Liver (tissue), 9 donors: ENCODE measurements around the gene GPR52. TPM values are rescaled to one million over a fixed set of nuclear protein-coding genes. Genes with fewer than 3 reads are reported as not detected.

Experiments used
- DNase-seq: peaks from one replicate; pipeline ENCODE4 v3.0.0-alpha.2; 2017; ENCODE audit warnings: low spot score
- H3K27ac ChIP-seq, 2 donors: one replicate each; pipeline ENCODE4 v1.7.0; 2013; ENCODE audit warnings: inconsistent platforms in 2 of 2, low read length in 2 of 2, control low read depth in 1 of 2, low read depth in 1 of 2, mild to moderate bottlenecking in 1 of 2
- H3K27me3 ChIP-seq, 4 donors: one replicate each; pipeline versions ENCODE4 v1.6.1 to v1.7.0; 2013; ENCODE audit warnings: low read length in 3 of 4, inconsistent platforms in 1 of 4, mild to moderate bottlenecking in 1 of 4, moderate library complexity in 1 of 4; ENCODE audit not compliant: control insufficient read depth in 4 of 4, insufficient read depth in 4 of 4
- H3K36me3 ChIP-seq, 4 donors: one replicate each; pipeline versions ENCODE4 v1.6.1 to v1.7.0; 2013; ENCODE audit warnings: low read length in 3 of 4, mild to moderate bottlenecking in 3 of 4, low read depth in 1 of 4, moderate library complexity in 1 of 4; ENCODE audit not compliant: control insufficient read depth in 4 of 4, insufficient read depth in 3 of 4
- H3K4me1 ChIP-seq, 4 donors: one replicate each; pipeline versions ENCODE4 v1.6.1 to v1.7.0; 2013; ENCODE audit warnings: low read length in 3 of 4, mild to moderate bottlenecking in 3 of 4, moderate library complexity in 1 of 4; ENCODE audit not compliant: control insufficient read depth in 4 of 4, insufficient read depth in 4 of 4
- H3K4me3 ChIP-seq, 3 donors: one replicate each; pipeline versions ENCODE4 v1.6.1 to v1.7.0; 2013; ENCODE audit warnings: low read length in 3 of 3, control low read depth in 1 of 3, low read depth in 1 of 3, mild to moderate bottlenecking in 1 of 3
- H3K9ac ChIP-seq, 2 donors: one replicate each; pipeline ENCODE4 v1.7.0; 2013; ENCODE audit warnings: low read length in 2 of 2, mild to moderate bottlenecking in 2 of 2, moderate library complexity in 2 of 2, control low read depth in 1 of 2, low read depth in 1 of 2
- H3K9me3 ChIP-seq, 4 donors: one replicate each; pipeline versions ENCODE4 v1.6.1 to v1.7.0; 2013; ENCODE audit warnings: low read length in 3 of 4; ENCODE audit not compliant: control insufficient read depth in 4 of 4
- FOXA1 ChIP-seq: IDR thresholded peaks from 2 replicates; pipeline ENCODE4 v1.6.1; 2016; ENCODE audit warnings: antibody characterized with exemption
- FOXA2 ChIP-seq: IDR thresholded peaks from 2 replicates; pipeline ENCODE4 v1.6.1; 2016; ENCODE audit warnings: antibody characterized with exemption
- GABPA ChIP-seq, 2 donors: IDR thresholded peaks in 1 of 2; conservative IDR thresholded peaks in 1 of 2; 2 replicates each; pipeline ENCODE4 v1.6.1; 2016; ENCODE audit warnings: antibody characterized with exemption in 2 of 2, mild to moderate bottlenecking in 1 of 2, moderate library complexity in 1 of 2
- HNF4G ChIP-seq: IDR thresholded peaks from 2 replicates; pipeline ENCODE4 v1.6.1; 2016; ENCODE audit warnings: antibody characterized with exemption
- JUND ChIP-seq, 2 donors: IDR thresholded peaks; 2 replicates each; pipeline ENCODE4 v1.6.1; 2016; ENCODE audit warnings: antibody characterized with exemption in 2 of 2
- NR2F2 ChIP-seq: IDR thresholded peaks from 2 replicates; pipeline ENCODE4 v1.6.1; 2016; ENCODE audit warnings: antibody characterized with exemption
- RAD21 ChIP-seq, 2 donors: IDR thresholded peaks; 2 replicates each; pipeline ENCODE4 v1.6.1; 2016; ENCODE audit warnings: antibody characterized with exemption in 2 of 2, mild to moderate bottlenecking in 2 of 2
- RXRA ChIP-seq, 2 donors: IDR thresholded peaks; 2 replicates each; pipeline ENCODE4 v1.6.1; 2017 to 2018; ENCODE audit warnings: antibody characterized with exemption in 2 of 2, mild to moderate bottlenecking in 1 of 2
- SP1 ChIP-seq: IDR thresholded peaks from 2 replicates; pipeline ENCODE4 v1.6.1; 2018; ENCODE audit warnings: antibody characterized with exemption, mild to moderate bottlenecking
- TAF1 ChIP-seq: conservative IDR thresholded peaks from 2 replicates; pipeline ENCODE4 v1.6.1; 2016; ENCODE audit warnings: antibody characterized with exemption, mild to moderate bottlenecking
- YY1 ChIP-seq: IDR thresholded peaks from 2 replicates; pipeline ENCODE4 v1.6.1; 2016; ENCODE audit warnings: antibody characterized with exemption, mild to moderate bottlenecking
- ZBTB33 ChIP-seq: IDR thresholded peaks from 2 replicates; pipeline ENCODE4 v1.6.1; 2016; ENCODE audit warnings: antibody characterized with exemption
- WGBS: extraction: QIAGEN DNeasy Blood & Tissue Kit; methylation state at CpG from one replicate; pipeline ENCODE4 v1.1.7; 2013; 5-methylcytosine and 5-hydroxymethylcytosine counted together
- polyA plus RNA-seq, 2 donors: library from polyadenylated mRNA; stranded (reverse) in 1 of 2; unstranded in 1 of 2; fragments of 200-250 nt in 1 of 2; fragments of >200 nt in 1 of 2; fragmentation: Nextera tagmentation in 1 of 2; extraction: Ambion mirVana in 1 of 2; gene quantifications; one replicate each; pipeline versions ENCODE4 v1.2.1 to v1.2.3, GENCODE V29; 2013 to 2015
- total RNA-seq, 2 donors: library from RNA; depleted of rRNA; stranded (reverse); fragments of >200 nt; gene quantifications; one replicate each; pipeline ENCODE4 v1.2.3, GENCODE V29; 2014
- TF ChIP-seq, protein P1 (sequence below): fragments of 150-350 bp; IDR thresholded peaks from 2 replicates; pipeline ENCODE4 v1.5.1; 2017; ENCODE audit warnings: improper control_type of control experiment, low read depth, low read length; ENCODE audit not compliant: missing input control
- donor health status: healthy.
- donor health status: healthy.
- donor health status: healthy.
- donor health status: healthy.
- donor health status: healthy.

Gene GPR52
- total and polyA plus RNA-seq, 4 donors: 1.3 to 4.8 TPM; not detected in 2

DNA sequence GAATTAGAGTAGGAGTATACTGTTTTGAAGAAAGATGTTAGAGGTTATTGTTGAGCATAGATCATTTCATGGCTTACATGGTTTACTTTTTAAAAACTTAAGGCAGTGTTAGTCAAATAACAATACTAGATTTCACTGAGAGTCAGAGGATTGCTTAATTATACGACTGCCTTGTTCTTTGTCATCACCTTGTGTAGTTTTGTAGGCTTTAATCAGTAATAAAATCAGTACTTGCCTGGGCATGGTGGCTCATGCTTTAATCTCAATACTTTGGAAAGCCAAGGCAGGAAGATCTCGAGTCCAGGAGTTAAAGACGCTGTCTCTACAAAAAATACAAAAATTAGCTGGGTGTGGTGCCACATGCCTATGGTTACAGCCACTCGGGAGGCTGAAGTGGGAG lies 41.3 kb upstream of the GPR52 start:
- Histone ChIP-seq H3K27me3 (no peaks in the 10 kb centered on the region), H3K4me1 (peaks cover 0 to 2% (median 0%) of the 10 kb centered on the region in 4 donors), H3K9me3 (no peaks in the 10 kb centered on the region), H3K36me3 (no peaks in the 10 kb centered on the region), H3K4me3 (no peak overlapping the region), H3K9ac (no peak overlapping the region), H3K27ac (no peak overlapping the region)
- DNase-seq: no peak
- WGBS: 94% methylated on average over 4 of the region's 4 CpGs
- TF ChIP-seq RXRA (IDR thresholded peaks at IDR 0.05) (no peak), RAD21 (IDR thresholded peaks at IDR 0.05) (no peak), NR2F2 (no peak), YY1 (no peak), SP1 (no peak), JUND (IDR thresholded peaks at IDR 0.05) (no peak), FOXA1 (no peak), HNF4G (no peak), ZBTB33 (no peak), TAF1 (no peak)
- TF ChIP-seq, protein P1, sequence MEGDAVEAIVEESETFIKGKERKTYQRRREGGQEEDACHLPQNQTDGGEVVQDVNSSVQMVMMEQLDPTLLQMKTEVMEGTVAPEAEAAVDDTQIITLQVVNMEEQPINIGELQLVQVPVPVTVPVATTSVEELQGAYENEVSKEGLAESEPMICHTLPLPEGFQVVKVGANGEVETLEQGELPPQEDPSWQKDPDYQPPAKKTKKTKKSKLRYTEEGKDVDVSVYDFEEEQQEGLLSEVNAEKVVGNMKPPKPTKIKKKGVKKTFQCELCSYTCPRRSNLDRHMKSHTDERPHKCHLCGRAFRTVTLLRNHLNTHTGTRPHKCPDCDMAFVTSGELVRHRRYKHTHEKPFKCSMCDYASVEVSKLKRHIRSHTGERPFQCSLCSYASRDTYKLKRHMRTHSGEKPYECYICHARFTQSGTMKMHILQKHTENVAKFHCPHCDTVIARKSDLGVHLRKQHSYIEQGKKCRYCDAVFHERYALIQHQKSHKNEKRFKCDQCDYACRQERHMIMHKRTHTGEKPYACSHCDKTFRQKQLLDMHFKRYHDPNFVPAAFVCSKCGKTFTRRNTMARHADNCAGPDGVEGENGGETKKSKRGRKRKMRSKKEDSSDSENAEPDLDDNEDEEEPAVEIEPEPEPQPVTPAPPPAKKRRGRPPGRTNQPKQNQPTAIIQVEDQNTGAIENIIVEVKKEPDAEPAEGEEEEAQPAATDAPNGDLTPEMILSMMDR: no peak

DNA sequence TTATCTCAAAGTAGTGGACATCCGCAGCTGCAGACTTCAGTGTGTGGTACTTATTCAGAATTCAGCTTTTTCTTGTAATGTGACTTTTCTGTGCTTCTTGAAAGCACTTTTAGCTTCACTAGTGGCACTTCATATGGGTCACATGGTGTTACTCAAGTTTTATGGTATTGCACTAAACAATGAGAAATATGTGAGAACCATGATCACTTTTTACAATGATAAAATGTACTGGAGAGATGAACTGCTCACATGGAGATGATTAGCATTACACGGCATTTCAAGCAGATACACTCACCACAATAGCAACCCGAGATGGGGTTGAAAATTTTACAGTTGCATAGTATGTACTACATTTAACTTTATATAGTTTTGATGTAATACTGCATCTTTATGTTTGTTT lies 40.1 kb upstream of the GPR52 start:
- no peak overlapping the region for H3K27ac ChIP-seq
- WGBS: 98% methylated on average over 3 of the region's 3 CpGs
- DNase-seq: no peak

GRCh38 chr1:174408146-174408545 lies 39.6 kb upstream of the GPR52 start:
- no peak overlapping the region for H3K4me3 ChIP-seq
- 50% methylated on average over 2 of the region's 2 CpGs for WGBS
- H3K27ac ChIP-seq: no peak overlapping the region
- TF ChIP-seq FOXA2 (no peak), RAD21 (IDR thresholded peaks at IDR 0.05) (no peak), HNF4G (no peak), FOXA1 (no peak)
- H3K9me3 ChIP-seq: no peaks in the 10 kb centered on the region
- H3K36me3 ChIP-seq: no peaks in the 10 kb centered on the region
- DNase-seq: no peak
- no peaks in the 10 kb centered on the region for H3K27me3 ChIP-seq
- peaks cover 0 to 2% (median 0%) of the 10 kb centered on the region in 4 donors for H3K4me1 ChIP-seq
- no peak overlapping the region for H3K9ac ChIP-seq

More for the DNA sequence above, 40.1 kb upstream of the GPR52 start:
- Histone ChIP-seq H3K9me3 (no peaks in the 10 kb centered on the region), H3K36me3 (no peaks in the 10 kb centered on the region), H3K9ac (no peak overlapping the region), H3K4me3 (no peak overlapping the region), H3K4me1 (peaks cover 0 to 2% (median 0%) of the 10 kb centered on the region in 4 donors), H3K27me3 (no peaks in the 10 kb centered on the region)
- TF ChIP-seq GABPA (IDR thresholded peaks at IDR 0.05 in 1 of 2, conservative IDR thresholded peaks at IDR 0.05 in 1 of 2): no peak
